DOHH2 (cell line): ENCODE results near the gene LCN2.

Experiments
- CTCF ChIP-seq: fragments of 200-600 bp; sonication (generic); IDR thresholded peaks from one replicate; pipeline ENCODE4 v1.5.1; 2014; ENCODE audit warnings: antibody characterized with exemption, mild to moderate bottlenecking, low read depth, low read length; ENCODE audit not compliant: poor library complexity, severe bottlenecking
- EZH2phosphoT487 ChIP-seq: fragments of 200-600 bp; sonication (generic); IDR thresholded peaks from 2 replicates; pipeline ENCODE4 v1.6.1; 2017; ENCODE audit warnings: borderline replicate concordance, mild to moderate bottlenecking, antibody characterized with exemption, low read length, moderate library complexity, mixed read lengths

DNA sequence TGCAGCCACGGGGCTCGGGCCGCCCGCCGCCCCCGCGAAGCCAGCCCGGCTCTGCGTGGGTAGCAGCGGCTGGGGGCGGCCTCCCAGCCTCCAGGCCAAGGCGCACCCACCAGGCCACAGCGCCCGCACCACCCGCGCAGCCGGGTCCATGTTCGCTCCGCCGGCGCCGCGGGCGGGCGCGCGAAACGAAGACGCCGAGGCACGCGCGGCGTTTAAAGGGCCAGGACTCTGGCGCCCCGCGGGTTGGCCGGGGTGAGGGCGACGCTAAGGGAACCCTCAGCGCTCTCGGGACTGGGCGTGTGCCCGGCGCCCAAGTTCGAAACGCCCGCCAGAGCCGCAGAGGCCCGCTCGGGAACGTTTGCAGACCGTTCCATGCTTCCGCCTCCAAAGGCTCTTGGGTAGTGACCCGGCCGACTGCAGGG lies 21.7 kb upstream of the LCN2 start, which contains the start of gene PTGES2:
- TF ChIP-seq CTCF (no peak), EZH2phosphoT487 (no peak)
